GM18951 (cell line): Measurements from ENCODE around the gene BPIFB4.

Experiments used
- POLR2A ChIP-seq: IDR thresholded peaks from 4 replicates; pipeline ENCODE4 v1.6.1; 2011; ENCODE audit warnings: mild to moderate bottlenecking; ENCODE audit not compliant: insufficient read length, insufficient read depth; ENCODE audit errors: extremely low read depth
- in situ Hi-C: fragments of 300-500 bp; cut with MboI; formaldehyde crosslinking; loops from one replicate; pipeline ENCODE4 v1.12.0; 2022; ENCODE audit warnings: low sequenced_read_pairs, mixed read lengths, inconsistent platforms; ENCODE audit not compliant: unreplicated experiment

BPIFB4 gene

GRCh38 chr20:33127422-33128097 is 48.1 kb downstream of the BPIFB4 start:
- in situ Hi-C loops, result no loop called here
- TF ChIP-seq POLR2A, result no peak

- TF ChIP-seq POLR2A, result no peak
- in situ Hi-C loops, result no loop called here
These were observed 51.2 kb downstream of the BPIFB4 start for GRCh38 chr20:33130568-33131061.

GRCh38 chr20:33131949-33132473 is 52.6 kb downstream of the BPIFB4 start:
- in situ Hi-C loops, result no loop called here
- no peak for TF ChIP-seq POLR2A

- in situ Hi-C loops, result no loop called here
- TF ChIP-seq POLR2A, result no peak
These were observed 53.3 kb downstream of the BPIFB4 start for GRCh38 chr20:33132513-33133372.

- no peak for TF ChIP-seq POLR2A
- in situ Hi-C loops, result no loop called here
These were observed 54.0 kb downstream of the BPIFB4 start for GRCh38 chr20:33133373-33133941.

GRCh38 chr20:33137195-33137594 is 57.8 kb downstream of the BPIFB4 start:
- no peak for TF ChIP-seq POLR2A
- in situ Hi-C loops, result no loop called here

GRCh38 chr20:33139467-33139866 is 60.0 kb downstream of the BPIFB4 start:
- TF ChIP-seq POLR2A, result no peak
- in situ Hi-C loops, result no loop called here

- in situ Hi-C loops, result no loop called here
These were observed 66.1 kb downstream of the BPIFB4 start for GRCh38 chr20:33145521-33145920.

GRCh38 chr20:33147299-33147698 is 67.9 kb downstream of the BPIFB4 start:
- TF ChIP-seq POLR2A, result no peak
- in situ Hi-C loops, result no loop called here

More at GRCh38 chr20:33145521-33145920, 66.1 kb downstream of the BPIFB4 start:
- no peak for TF ChIP-seq POLR2A

- in situ Hi-C loops, result no loop called here
- TF ChIP-seq POLR2A, result no peak
These were observed 68.6 kb downstream of the BPIFB4 start for GRCh38 chr20:33148040-33148439.

GRCh38 chr20:33154252-33154651 is 74.8 kb downstream of the BPIFB4 start:
- in situ Hi-C loops, result no loop called here

GRCh38 chr20:33158637-33159385 is 79.4 kb downstream of the BPIFB4 start:
- in situ Hi-C loops, result no loop called here
- no peak for TF ChIP-seq POLR2A

More at GRCh38 chr20:33154252-33154651, 74.8 kb downstream of the BPIFB4 start:
- TF ChIP-seq POLR2A, result no peak

- in situ Hi-C loops, result no loop called here
- no peak for TF ChIP-seq POLR2A
These were observed 80.3 kb downstream of the BPIFB4 start for GRCh38 chr20:33159713-33160112.

- in situ Hi-C loops, result no loop called here
- no peak for TF ChIP-seq POLR2A
These were observed 81.2 kb downstream of the BPIFB4 start for GRCh38 chr20:33160681-33161080.
